G401 (cell line): ENCODE results near the gene METTL26. TPM values are rescaled to one million over a fixed set of nuclear protein-coding genes. Genes with fewer than 3 reads are reported as not detected.

ENCODE experiments used
- DNase-seq: peaks from one replicate; pipeline ENCODE4 v3.0.0-alpha.2; 2015; ENCODE audit warnings: low spot score
- in situ Hi-C: cut with HindIII; loops from 2 replicates; pipeline ENCODE4 v1.10.0; 2016; ENCODE audit warnings: low sequenced_read_pairs, mixed read lengths
- total RNA-seq: library from RNA; depleted of rRNA; stranded (reverse); fragments of >200 nt; shearing (Covaris generic); gene quantifications from 2 replicates; pipeline ENCODE4 v1.2.3, GENCODE V29; 2014; rRNA removed

Gene METTL26
- total RNA-seq, 1 experiment from 2014 or later = 119 TPM

DNA sequence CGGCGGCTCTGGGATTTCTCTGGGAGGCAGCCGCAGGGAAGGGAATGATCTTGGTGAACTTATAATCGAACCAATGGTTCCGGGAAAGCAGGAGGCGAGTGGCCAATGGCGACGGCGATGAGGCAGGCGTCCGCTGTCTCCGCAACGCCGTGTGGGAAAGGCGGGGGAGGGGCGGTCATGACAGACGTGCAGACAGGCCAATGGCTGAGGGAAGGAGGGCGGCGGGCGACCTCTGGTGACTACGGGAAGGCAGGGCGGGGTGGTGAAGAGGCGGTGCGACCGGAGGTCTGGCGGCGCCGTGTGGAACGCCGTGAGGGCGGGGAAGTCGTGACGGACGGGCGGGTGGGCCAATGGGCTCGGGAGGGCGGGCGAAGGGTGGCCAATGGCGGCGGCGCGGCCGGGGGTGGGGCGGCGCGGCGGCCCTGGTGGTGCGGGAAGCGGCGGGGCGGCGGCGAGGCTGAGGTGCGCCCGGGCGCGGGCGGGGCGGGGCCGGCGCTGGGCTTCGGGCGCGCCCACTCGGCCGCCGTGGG is 46.4 kb downstream of the METTL26 start, which contains the start of gene RAB40C:
TSS of gene RAB40C (plus strand) at position 409 of the 530 bp plus-strand sequence. CDS start 226 bp downstream, outside the sequence.
- peak; percentile 99 for DNase-seq
- in situ Hi-C loops = no loop called here

DNA sequence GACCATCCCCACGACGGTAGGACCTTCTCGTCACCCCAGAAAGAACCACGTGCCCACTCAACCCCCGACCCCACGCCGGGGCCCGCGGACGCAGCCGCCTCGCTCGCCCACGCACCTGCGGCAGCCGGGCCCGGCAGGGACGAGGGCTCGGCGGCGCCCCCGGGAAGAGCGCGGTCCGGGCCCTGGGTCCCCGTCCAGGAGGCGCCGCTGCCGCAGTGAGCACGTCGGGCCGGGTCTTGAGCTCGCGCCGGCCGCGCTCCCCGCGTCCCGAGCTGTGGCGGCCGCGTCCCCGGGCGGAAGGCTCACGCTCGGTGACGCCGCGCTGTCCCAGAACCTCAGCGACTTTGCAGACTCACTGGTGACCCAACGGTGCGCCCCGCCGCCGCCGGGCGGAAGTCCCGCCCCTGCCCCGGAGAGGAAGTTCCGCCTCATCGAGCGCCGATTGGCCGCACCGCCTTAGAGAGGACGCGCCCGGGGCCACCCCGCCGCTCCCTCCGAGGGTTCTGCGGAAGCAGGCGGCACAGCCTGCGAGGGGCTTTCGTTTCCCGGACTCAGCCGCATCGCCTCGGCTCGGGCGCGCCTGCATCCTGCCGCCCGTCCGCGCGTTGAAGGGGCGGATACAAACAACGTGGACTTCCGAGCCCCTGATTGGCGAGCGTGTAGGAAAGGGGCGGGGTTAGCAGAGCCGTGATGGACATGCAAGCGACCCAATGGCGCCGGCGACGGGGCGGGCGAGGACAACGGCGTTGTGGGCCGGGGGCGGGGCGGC is 47.0 kb downstream of the METTL26 start:
- DNase-seq = peak; percentile 97
- in situ Hi-C loops = no loop called here

DNA sequence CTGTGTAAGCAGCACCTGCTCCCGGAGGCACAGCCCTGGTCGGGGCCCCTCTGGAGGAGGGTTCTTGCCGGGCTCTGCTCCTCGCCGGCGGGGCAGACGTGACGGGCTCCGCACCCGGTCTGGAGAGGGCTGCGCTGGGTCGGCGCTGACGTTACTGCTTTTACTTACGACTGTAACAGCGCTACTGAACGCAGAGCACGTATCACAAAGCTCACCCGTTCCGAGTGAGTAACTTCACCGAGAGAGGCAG is 47.5 kb downstream of the METTL26 start:
- in situ Hi-C loops = no loop called here
- DNase-seq = no peak

DNA sequence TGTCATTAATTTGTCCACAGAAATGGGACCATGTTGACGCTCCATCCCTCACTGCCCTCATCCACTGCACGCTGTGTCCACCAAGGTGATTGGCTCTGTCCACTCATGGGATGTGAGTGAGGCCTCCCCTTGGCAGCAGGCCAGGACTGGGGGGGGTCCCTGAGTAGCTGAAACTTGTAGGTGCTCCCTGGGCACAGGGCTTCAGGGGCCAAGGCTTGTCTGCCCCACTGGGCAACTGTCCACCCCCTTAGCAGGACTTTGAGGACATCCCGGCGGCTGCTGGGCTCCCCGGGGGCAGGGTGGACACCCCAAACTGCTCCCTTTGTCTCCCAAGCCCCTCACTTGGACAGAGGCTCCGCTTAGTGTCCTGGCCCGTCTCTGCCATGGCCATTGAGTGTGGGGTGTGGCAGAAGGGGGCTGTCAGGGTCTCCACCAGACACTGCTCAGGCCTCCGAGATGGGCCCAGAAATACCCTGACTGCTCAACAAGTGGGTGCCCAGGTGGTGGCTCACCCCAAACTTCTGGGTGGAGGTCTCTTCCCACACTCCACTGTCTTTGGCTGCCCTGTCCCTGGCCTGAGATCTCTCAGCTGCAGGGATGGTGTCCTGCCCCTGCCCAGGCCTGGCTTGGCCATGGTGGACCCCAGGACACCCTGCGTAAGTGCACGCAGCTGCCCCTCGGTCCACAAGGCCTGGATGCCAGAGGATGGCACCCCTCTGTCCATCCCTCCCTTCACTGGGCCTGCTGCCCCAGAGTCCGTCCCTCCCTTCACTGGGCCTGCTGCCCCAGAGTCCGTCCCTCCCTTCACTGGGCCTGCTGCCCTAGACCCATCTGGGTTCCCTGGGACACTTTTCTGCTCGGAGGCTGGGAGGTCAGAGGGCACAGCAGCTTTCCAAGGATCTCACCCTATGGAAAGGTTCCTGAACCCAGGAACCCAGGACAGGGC is 49.2 kb downstream of the METTL26 start:
- DNase-seq = no peak

DNA sequence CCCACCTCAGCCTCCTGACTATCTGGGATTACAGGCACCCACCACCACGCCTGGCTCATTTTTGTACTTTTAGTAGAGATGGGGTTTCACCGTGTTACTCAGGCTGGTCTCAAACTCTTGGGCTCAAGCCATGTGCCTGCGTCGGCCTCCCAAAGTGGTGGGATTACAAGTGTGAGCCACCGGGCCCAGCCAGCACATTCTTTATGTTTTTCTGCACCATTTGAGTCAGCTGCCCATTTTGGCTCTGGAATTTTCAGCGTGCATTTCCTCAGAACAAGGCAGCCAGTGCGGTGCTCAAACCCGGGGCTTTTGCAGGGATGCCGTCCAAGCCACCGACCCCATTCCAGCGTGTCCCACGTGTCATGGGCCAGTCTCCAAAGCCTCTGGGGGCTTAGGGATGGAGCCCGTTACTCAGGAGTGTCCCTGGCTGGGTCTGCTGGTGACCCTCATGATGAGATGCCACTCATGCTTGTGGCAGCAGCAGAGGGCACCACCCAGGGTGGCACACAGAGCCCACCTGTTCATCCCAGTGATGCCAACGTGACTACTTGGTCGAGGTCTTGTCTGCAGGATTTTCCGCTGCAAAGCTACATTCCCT is 50.0 kb downstream of the METTL26 start:
- in situ Hi-C loops = no loop called here
- no peak for DNase-seq

More for the DNA sequence above, 49.2 kb downstream of the METTL26 start:
- in situ Hi-C loops = no loop called here

DNA sequence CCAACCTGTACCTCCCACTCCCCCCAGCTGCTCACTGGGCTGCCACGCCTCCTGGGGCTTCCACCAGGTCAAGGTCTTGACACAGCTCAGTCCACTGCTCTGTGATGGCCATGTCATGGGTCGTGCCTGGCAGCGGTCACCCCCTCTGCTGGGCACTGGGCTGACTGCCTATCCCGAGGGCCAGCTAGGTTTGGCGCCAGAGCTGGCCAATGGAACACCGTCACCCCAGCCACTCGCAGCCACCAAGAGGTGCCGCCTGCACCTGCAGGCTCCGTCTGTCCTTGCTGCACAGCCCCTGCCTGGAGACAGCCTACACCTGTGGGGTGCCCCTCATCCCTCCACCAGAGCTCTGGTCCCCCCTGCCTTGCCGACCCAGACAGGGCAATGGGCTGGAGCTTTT is 50.8 kb downstream of the METTL26 start:
- DNase-seq = no peak
- in situ Hi-C loops = no loop called here

Other genes with a start within 250 kb of the METTL26 start
- 312 and 362 TPM in 2 replicates for gene NME4, start 239.1 kb downstream of the METTL26 start, total RNA-seq
- 13.0 and 13.7 TPM in 2 replicates for gene DECR2, start 234.4 kb downstream of the METTL26 start, total RNA-seq
- gene RAB11FIP3, start 210.7 kb downstream of the METTL26 start, total RNA-seq = 33.8 and 39.3 TPM in 2 replicates
- 38.8 and 54.3 TPM in 2 replicates for gene CAPN15, start 108.6 kb downstream of the METTL26 start, total RNA-seq
- 0.41 and 2.3 TPM in 2 replicates for gene PRR35, start 75.9 kb downstream of the METTL26 start, total RNA-seq
- 2.7 and 4.1 TPM in 2 replicates for gene NHLRC4, start 69.3 kb downstream of the METTL26 start, total RNA-seq
- 38.8 and 54.4 TPM in 2 replicates for gene PIGQ, start 66.3 kb downstream of the METTL26 start, total RNA-seq
- 28.6 and 32.2 TPM in 2 replicates for gene RAB40C, start 46.2 kb downstream of the METTL26 start, total RNA-seq
- gene WFIKKN1, start 5.3 kb downstream of the METTL26 start, total RNA-seq = 44.6 and 64.4 TPM in 2 replicates
- gene MCRIP2, start 5.5 kb upstream of the METTL26 start, total RNA-seq = 65.4 and 108 TPM in 2 replicates
- gene WDR90, start 13.1 kb upstream of the METTL26 start, total RNA-seq = 25.0 and 39.8 TPM in 2 replicates
- 83.4 and 104 TPM in 2 replicates for gene RHOT2, start 31.8 kb upstream of the METTL26 start, total RNA-seq
- 1.1 and 1.5 TPM in 2 replicates for gene RHBDL1, start 39.4 kb upstream of the METTL26 start, total RNA-seq
- gene STUB1, start 44.1 kb upstream of the METTL26 start, total RNA-seq = 145 and 207 TPM in 2 replicates
- 3.8 and 4.0 TPM in 2 replicates for gene JMJD8, start 48.0 kb upstream of the METTL26 start, total RNA-seq
- 6.2 and 7.9 TPM in 2 replicates for gene WDR24, start 54.1 kb upstream of the METTL26 start, total RNA-seq
- gene FBXL16, start 69.5 kb upstream of the METTL26 start, total RNA-seq = 14.6 and 19.4 TPM in 2 replicates
- gene METRN, start 78.8 kb upstream of the METTL26 start, total RNA-seq = 428 and 493 TPM in 2 replicates
- 45.5 and 47.6 TPM in 2 replicates for gene ANTKMT, start 84.8 kb upstream of the METTL26 start, total RNA-seq
- gene CCDC78, start 90.1 kb upstream of the METTL26 start, total RNA-seq = 20.0 and 26.4 TPM in 2 replicates
- 42.3 and 43.1 TPM in 2 replicates for gene HAGHL, start 90.8 kb upstream of the METTL26 start, total RNA-seq
- 29.6 and 49.4 TPM in 2 replicates for gene CIAO3, start 104.7 kb upstream of the METTL26 start, total RNA-seq
- gene MSLN, start 124.4 kb upstream of the METTL26 start, total RNA-seq = 0.14 and 1.8 TPM in 2 replicates
- 69.3 and 95.5 TPM in 2 replicates for gene RPUSD1, start 152.1 kb upstream of the METTL26 start, total RNA-seq
- gene CHTF18, start 152.3 kb upstream of the METTL26 start, total RNA-seq = 60.2 and 61.4 TPM in 2 replicates
- gene GNG13, start 164.4 kb upstream of the METTL26 start, total RNA-seq = 0.17 TPM in 1 of 2 replicates, not detected in the other